AG04449 (cell line): ENCODE results near the gene SDR42E2.
"Not testable (repeated sequence)": the region's sequence is repeated elsewhere in the genome, so short reads cannot be mapped to it uniquely, and the experiment has no call there.

ENCODE experiments used
- CTCF ChIA-PET: fragments of 350-600 bp; formaldehyde crosslinking; extraction: SDS; loops from one replicate; lab custom pipeline; 2021; ENCODE audit warnings: antibody characterized with exemption; lab: Yijun Ruan, JAX
- POLR2A ChIA-PET: fragments of 400-600, 350-600 bp; formaldehyde crosslinking; extraction: SDS; loops from one replicate; lab custom pipeline; 2020; ENCODE audit warnings: antibody characterized with exemption, inconsistent platforms; lab: Yijun Ruan, JAX
- DNase-seq: peaks from one replicate; pipeline ENCODE4 v3.0.0-alpha.2; 2010; ENCODE audit warnings: low read depth, low spot score
- H3K4me3 ChIP-seq: 2 replicates; pipeline ENCODE4 v1.5.1; 2011; ENCODE audit warnings: low read depth, mild to moderate bottlenecking, control low read depth, low read length
- TF ChIP-seq, protein P1 (sequence below): IDR thresholded peaks from one replicate; pipeline ENCODE4 v1.5.1; 2011; ENCODE audit warnings: mild to moderate bottlenecking, moderate library complexity, low read length, control low read depth, inconsistent platforms; ENCODE audit not compliant: insufficient read depth; ENCODE audit errors: missing control alignments

The SDR42E2 gene

DNA sequence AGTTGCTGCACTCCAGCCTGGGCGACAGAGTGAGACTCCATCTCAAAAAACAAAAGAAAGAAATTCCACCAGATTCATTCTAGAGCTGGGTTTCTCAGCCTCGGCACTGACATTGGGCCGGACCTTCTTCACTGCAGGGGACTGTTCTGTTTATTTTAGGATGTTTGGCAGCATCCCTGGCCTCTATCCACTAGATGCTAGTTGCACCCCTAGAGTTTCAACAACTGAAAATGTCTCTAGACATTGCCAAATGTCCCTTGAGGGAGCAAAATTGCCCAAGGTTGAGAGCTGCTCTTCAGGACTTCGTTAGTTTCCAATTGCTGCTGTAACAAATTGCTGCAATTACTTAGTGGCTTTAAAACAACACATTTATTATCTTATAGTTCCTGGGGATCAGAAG lies 50.9 kb downstream of the SDR42E2 start:
- CTCF ChIA-PET: interaction anchor here (1.4 kb wide), 1 partner anchor 15 kb away, joined by 3 read pairs; no protein-coding TSS in a partner anchor
- TF ChIP-seq, protein P1, sequence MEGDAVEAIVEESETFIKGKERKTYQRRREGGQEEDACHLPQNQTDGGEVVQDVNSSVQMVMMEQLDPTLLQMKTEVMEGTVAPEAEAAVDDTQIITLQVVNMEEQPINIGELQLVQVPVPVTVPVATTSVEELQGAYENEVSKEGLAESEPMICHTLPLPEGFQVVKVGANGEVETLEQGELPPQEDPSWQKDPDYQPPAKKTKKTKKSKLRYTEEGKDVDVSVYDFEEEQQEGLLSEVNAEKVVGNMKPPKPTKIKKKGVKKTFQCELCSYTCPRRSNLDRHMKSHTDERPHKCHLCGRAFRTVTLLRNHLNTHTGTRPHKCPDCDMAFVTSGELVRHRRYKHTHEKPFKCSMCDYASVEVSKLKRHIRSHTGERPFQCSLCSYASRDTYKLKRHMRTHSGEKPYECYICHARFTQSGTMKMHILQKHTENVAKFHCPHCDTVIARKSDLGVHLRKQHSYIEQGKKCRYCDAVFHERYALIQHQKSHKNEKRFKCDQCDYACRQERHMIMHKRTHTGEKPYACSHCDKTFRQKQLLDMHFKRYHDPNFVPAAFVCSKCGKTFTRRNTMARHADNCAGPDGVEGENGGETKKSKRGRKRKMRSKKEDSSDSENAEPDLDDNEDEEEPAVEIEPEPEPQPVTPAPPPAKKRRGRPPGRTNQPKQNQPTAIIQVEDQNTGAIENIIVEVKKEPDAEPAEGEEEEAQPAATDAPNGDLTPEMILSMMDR: no peak
- POLR2A ChIA-PET: no interaction called here
- no peak for DNase-seq
- H3K4me3 ChIP-seq: no peak overlapping the region

- TF ChIP-seq, protein P1: no peak
- ChIA-PET CTCF (interaction anchor here (1.4 kb wide), 1 partner anchor 16 kb away, joined by 3 read pairs; no protein-coding TSS in a partner anchor), POLR2A (no interaction called here)
- no peak for DNase-seq
- H3K4me3 ChIP-seq: no peak overlapping the region
Measured at GRCh38 chr16:22213801-22214200, 51.5 kb downstream of the SDR42E2 start.

GRCh38 chr16:22214402-22214801 lies 52.1 kb downstream of the SDR42E2 start:
- DNase-seq: no peak
- ChIA-PET POLR2A (no interaction called here), CTCF (interaction anchor here (1.4 kb wide), 1 partner anchor 17 kb away, joined by 3 read pairs; no protein-coding TSS in a partner anchor)
- H3K4me3 ChIP-seq: no peak overlapping the region
- TF ChIP-seq, protein P1: no peak

- POLR2A ChIA-PET: interaction anchor here (1.6 kb wide), 1 partner anchor 9 kb away, joined by 5 read pairs; the partner anchor contains the start of gene EEF2K
- no peak overlapping the region for H3K4me3 ChIP-seq
- DNase-seq: no peak
- CTCF ChIA-PET: no interaction called here
- TF ChIP-seq, protein P1: no peak
Measured at GRCh38 chr16:22214889-22215288, 52.6 kb downstream of the SDR42E2 start.

GRCh38 chr16:22216191-22216831 lies 54.0 kb downstream of the SDR42E2 start:
- H3K4me3 ChIP-seq: no peak overlapping the region
- ChIA-PET CTCF (interaction anchor here (1.0 to 2.4 kb wide), 5 partner anchors 8 to 84 kb away, joined by 3 to 9 read pairs (median 4); no protein-coding TSS in a partner anchor), POLR2A (interaction anchor here (1.6 kb wide), 1 partner anchor 10 kb away, joined by 5 read pairs; the partner anchor contains the start of gene EEF2K)
- DNase-seq: no peak
- TF ChIP-seq, protein P1: no peak

GRCh38 chr16:22216832-22217225 lies 54.5 kb downstream of the SDR42E2 start:
- DNase-seq, H3K4me3 ChIP-seq, POLR2A ChIA-PET: not testable (repeated sequence)
- CTCF ChIA-PET: interaction anchor here (1.0 to 2.4 kb wide), 4 partner anchors 9 to 83 kb away, joined by 3 to 9 read pairs (median 6); no protein-coding TSS in a partner anchor
